ACHN (cell line): ENCODE measurements around the gene MGA.

ENCODE experiments used
- DNase-seq: peaks from one replicate; pipeline ENCODE4 v3.0.0-alpha.2; 2015
- in situ Hi-C: cut with HindIII; loops from 2 replicates; pipeline ENCODE4 v1.10.0; 2017; ENCODE audit warnings: low sequenced_read_pairs, low pct_ligation_motif_present, low pct_unique_long_range_greater_than_20kb

The MGA gene

DNA sequence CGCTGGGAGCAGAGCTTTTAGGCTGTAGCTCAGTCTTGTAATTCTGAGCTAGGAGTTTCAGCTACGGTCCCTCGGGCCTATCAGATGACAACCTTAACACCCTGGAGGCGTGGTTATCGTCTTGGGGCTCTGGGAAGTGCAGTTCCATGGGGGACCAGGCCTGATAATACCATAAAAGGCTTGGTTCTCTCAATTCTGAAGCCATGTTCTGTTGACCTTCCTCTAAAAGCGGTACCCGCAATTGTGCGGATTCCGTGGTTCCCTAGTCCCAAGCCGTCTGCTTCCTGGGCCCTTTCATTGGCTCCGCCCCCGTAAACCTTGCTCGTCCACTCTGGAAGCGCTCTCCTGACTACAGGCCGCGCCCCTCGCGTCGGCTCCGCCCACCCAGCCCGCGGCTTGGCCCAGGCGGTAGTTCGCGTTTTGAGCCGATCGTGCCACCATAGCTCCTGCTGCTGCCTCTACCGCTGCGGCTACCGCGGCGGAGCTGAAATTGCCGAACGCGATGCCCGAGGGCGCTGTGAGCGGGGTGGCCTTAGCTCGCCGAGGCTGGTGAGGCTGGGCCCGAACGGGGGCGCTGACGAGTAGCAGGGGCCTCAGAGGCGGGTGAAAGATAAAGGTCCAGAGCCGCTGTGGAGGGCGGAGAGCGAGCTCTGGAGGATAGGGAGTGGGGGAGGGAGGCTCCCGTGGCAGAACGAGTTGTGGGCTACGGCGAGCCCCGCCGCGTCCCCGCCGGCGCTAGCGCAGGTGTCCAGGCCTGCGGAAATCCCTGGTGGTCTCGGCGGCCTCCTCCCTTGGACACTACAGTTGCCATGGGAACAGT is 114.1 kb downstream of the MGA start, which contains the start of gene MAPKBP1:
Gene MAPKBP1 (plus strand): TSS at position 423 of the 820 bp plus-strand sequence. CDS start 792 bp downstream, outside the sequence.
- in situ Hi-C loops, result no loop called here
- peak; percentile 96 for DNase-seq

DNA sequence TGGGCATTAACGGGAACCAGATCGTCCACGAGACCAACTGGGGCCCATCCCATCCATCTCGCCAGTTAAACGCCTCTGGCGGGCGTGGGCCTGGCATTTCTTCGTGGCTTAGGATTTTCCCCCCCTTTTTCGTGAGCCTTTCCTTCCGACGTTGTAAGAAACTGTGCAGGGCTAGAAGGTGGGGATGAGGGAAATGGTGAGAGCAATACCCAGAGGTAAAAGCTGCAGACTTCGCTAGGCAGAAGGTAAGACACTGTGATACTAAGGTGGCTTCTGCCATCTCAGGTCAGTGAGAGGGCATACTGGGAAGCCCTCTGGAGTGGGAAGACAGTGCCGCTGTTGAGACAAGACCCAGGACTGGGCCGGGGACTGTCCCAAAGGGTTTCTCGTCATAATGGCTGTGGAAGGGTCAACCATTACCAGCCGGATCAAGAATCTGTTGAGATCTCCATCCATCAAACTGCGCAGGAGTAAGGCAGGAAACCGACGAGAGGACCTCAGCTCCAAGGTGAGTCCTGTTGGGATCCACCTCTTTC is 114.7 kb downstream of the MGA start:
- no peak for DNase-seq
- in situ Hi-C loops, result no loop called here

DNA sequence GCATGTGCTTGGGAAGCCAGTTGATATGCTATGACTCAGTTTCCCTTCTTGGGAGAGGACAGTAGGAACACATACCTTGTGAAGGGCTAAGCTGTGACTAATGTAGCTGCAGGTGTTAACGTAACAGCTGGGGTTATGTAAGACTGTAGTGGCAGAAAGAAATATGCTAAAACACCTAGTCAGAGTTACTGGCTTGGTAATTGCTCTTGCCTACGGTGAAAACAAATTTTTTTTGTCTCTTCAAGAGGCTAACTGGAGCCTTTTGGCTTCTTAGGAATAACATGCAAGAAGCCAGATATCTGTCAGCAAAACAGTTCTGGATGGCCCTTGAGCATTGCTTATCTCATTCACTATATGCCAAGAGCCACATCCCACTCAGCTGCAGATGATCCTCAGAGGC is 115.4 kb downstream of the MGA start:
- in situ Hi-C loops, result no loop called here
- no peak for DNase-seq

DNA sequence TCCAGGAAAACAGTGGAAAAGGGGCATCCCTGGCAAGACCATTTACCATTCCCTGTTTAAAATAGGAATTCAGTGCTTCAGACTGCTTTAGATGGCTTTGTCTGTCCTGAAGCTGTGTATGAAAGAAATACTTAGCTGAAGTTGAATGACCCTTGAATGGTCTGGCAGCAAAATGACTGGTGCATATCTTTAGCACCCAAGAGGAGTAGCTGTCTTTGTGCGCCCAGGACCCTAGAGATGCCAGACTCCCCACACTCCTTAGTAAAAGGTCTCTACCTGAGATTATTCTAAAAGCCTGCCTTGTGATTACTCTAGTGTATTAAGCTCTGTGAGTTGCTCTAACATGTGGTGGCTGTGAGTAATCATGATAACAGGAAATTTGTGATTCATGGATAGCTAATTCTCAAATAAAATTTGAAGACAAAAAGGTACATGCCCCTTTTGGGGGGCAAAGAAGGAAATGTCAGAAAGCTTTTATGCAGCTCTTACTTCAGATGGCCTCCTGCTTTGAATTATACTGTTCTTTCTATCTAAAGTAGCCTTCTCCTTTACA is 117.3 kb downstream of the MGA start:
- in situ Hi-C loops, result no loop called here
- no peak for DNase-seq

DNA sequence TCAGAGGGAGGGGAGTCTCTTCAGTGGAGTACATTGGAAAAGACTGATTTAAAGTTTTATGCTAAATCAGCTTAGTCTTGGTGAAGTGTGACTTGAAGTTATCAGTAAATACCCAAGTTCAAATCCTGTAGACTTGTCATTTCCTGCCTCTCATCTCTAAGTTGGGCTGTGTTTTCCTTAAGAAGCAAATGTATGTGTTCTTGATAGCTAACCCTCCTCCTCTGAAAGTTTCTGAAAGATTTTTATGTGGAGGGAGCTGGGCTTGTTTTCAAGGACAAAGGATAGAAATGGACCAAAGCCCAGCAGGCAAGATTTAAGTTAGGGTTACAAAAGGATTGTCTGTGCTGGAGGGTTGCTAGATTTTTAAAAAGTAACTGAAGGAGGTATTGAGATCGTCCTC is 118.3 kb downstream of the MGA start:
- DNase-seq, result no peak
- in situ Hi-C loops, result no loop called here

DNA sequence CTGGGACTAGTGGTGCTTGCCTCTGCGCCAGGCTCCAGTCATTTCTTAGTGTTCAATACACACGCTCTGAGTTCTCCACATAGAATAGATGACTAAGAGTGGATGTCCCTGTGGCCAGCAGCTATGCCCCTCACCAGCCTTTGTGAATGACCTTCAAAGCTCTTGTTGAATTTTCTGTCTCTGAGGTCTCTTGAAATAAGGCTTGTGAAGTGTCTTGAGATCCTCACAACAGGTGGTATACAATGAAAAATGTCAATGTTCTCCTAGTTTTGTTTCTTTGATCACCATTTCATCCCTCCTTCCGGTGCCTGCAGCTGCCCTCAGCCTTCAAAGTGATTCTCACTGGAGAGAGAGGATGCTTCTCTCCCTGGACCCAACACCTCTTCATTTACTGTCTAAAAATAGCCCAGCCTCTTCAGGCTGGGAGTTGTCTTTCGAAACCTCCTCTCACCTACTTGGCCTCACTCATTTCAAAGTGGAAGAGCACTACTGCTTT is 119.5 kb downstream of the MGA start:
- in situ Hi-C loops, result no loop called here

DNA sequence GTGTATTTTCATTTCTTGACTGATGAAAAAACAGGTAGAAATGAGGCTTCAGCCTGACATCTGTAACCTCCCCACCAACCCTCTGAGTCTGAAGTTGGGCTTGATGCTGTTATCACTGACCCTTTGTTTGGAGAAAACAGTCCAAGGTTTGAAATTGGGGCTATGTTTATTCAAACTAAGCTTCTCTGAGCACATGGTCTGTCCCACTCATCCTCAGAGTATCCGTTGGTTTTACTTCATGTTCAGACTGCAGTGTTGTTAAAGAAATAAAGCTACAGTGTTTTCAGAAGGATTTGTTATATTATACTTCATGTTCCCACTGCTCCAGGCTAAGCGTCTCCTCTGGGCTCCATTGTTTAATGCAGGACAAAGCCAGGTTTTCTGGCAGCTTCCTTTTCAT is 120.1 kb downstream of the MGA start:
- no peak for DNase-seq
- in situ Hi-C loops, result no loop called here

More for the DNA sequence above, 119.5 kb downstream of the MGA start:
- DNase-seq, result no peak

DNA sequence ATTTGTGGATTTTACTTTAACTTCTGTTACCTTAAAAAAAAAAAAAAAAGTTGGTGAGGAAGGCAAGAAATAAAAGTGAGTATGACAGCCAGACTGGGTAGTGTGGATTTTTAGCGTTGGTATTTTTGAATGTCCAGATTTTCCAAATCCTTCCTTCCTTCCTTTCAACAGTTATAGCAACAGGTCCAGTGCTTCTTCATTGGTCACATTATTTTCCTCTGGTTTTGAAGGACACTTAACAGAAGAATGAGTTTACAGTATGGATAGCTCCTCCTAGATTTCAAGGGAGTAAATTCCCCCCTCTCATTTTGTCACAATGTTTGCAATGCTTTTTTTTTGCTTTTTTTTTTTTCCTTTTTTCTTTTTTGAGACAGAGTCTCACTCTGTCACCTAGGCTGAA is 120.5 kb downstream of the MGA start:
- in situ Hi-C loops, result no loop called here
- no peak for DNase-seq

DNA sequence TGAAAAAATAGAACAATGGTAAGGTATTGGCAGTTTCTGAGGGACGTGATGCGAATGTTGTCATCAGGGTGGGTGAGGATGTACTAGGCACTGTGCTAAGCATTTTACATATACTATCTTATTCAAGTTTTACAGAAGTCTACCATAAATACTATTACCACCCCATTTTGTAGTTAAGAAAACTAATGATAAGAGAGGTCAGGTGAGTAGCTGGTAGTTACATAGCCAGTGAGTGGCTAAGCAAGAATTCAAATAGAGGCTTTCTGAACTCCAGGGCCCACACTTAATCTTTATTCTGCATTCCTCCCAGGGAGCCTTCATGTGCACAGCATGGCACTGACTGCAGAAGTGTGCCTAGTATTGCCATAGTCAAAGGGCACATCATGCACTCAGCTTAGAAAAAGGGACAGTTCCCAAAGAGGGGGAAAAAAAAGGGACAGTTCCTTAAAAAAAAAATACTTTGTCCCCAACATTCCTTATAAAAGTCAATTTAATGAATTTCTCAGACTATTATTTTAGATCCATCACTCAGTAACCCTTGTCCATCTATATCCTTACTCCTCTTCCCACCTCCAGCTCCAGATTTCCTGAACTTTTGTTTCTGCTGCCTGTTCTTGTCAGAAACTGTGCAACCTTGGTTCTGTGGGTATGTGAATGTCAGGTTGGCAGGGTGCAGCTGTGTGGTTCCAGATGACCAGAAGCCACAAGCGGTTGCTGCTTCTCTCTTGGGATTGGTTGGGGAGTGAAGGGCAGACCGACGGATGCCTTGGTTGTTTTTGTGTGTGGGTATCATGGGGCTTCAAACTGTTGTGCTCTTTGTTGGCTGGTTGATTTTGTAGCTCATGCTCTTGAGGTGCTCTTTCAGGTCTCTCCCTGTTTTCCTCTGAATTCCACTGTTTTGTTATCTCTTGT is 122.4 kb downstream of the MGA start:
- no peak for DNase-seq
- in situ Hi-C loops, result no loop called here

DNA sequence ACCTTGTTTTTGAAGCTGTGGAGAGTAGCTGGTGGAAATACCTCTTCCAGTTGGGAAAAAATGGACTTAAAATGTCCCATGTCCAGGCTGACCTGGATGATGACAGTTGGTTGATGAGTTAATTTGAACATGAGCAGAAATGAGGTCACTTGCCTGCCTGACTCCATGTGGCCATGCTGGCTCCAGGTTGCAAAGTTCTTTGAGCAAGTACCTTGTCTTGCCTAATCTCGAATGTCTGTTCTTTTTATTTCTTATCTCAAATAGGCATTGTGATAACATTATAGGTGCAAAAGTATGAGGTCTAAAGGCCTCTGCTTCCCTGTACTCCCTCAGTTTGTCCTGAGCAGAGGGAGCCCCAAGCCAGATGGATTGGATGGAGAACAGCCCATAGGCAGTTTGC is 123.1 kb downstream of the MGA start:
- in situ Hi-C loops, result no loop called here
- no peak for DNase-seq

DNA sequence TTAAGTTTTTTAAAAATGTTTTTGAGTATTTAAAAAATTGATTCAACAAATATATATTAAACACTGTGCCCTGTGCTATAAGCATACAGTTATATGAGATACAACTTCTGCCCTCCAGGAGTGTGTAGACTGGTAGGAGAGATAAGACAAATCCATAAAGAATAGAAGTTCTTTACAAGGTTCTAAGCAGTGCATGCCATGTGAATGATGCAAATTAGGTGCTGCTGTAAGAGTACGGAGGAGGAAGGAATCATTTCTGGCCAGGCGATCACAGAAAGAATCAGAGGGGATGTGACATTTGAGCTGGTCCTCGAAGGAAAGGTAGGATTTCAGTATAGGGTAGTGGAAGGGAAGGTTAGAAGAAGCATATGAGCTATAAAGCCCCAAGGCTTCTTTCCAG is 128.1 kb downstream of the MGA start:
- no peak for DNase-seq
- in situ Hi-C loops, result no loop called here

DNA sequence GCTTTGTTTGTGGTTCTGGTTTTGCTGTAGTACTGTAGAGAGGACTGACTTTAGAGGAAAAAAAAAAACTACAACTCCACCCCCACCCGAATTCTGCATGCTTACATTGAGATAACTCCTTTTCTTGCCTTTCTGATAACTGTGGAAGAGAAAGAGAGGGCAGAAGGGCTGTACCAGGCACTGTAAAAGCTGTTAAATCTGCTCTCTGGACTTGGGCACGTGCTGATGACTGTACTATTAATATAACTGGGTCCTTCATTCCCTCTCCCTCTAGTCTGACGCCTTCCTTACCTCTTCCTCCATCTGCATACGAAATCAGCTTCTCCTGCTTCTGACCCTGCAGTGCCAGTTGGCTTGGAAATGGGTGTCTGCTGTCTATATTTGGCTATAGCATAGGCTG is 129.0 kb downstream of the MGA start:
- in situ Hi-C loops, result no loop called here
- no peak for DNase-seq

DNA sequence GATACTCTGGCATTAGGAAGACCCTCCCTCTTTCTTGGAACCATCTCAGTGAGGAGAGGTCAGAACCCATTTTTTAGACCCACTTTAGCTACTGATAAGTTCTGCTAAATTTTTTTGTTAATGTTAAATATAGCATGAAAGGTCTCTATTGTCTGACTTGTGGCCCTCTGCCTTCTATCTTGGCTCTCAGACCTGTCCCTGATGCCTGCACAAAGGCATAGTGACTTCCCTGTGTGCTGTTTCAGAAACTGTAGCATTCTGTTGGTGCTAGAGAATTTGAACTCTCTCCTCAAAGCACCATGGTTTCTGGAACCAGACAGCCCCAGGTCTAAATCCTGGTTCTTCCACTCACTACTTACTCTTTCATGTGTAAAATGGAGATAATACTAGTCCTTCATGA is 129.5 kb downstream of the MGA start:
- in situ Hi-C loops, result no loop called here
- no peak for DNase-seq

DNA sequence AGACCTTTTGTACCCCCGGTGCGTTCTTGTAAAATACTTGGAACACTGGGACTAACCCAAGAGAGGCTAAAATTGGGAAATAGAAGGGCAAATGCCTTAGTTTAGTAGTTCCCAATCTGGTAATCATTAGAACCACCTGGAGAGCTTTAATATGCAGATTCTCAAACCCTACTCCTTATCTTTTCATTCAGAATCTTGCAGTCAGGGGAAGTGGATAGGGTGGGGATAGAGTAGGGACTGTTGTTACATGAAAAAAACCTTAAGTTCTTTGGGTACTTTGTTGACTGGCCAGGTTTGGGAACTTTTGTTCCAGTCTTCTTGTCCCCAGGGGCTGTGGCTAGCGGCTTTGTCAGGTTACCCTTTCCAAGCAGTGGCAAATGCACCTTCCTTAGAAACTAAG is 130.0 kb downstream of the MGA start:
- DNase-seq, result no peak
- in situ Hi-C loops, result no loop called here

DNA sequence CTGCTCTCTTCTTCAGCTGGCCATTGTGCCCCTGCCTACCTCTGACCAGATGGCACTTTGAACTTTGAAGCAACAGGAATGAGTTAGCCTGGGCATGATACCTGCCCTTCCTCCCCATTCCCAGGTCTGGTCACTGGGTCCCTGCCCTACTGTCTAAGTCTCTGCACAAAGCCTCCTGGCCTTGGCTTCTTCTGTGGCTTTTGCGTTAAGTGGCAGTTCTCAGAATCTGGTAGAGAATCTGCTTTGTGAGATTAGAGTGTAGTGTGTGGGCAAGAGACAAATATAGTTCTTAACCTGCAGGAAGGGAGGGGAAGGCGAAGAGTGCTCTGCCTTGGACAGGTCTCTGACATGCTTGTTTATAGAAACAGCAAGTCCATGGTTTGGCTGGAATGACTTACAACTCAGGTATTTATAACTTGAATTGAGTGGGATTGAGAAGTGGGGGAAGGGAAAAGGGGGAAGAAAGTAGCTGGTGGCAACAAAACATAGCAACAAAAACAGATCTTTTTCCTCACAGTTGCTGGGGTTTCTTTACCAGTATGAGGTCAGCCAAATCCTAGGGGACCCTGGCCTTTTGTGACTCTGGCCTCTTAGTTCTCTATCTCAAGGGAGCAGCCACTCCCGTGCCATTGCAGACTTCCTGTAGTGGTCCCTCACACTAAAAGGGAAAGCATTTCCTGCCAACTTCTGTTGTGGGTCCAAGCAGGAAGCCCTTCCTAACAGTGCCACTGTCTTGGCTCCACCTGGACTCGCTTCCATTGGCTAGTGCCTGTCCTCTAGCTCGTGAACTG is 130.7 kb downstream of the MGA start:
- in situ Hi-C loops, result no loop called here
- DNase-seq, result peak; percentile 13

DNA sequence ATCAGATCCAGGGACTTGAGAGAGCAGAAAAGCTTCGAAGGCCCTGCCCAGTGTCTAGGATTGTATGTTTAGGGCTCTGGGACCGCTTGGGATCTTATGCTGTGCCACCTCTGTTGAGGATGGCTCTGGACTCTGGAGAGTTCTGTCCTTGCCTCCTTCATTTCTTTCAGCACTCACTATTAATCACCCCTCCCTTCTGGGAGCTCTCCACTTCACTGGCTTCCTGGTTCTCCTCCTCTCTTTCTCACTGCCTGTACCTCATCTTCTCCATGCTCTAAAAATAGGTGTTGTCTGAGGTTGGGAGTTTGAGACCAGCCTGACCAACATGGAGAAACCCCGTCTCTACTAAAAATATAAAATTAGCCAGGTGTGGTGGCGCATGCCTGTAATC is 131.3 kb downstream of the MGA start:
- in situ Hi-C loops, result no loop called here
- no peak for DNase-seq

DNA sequence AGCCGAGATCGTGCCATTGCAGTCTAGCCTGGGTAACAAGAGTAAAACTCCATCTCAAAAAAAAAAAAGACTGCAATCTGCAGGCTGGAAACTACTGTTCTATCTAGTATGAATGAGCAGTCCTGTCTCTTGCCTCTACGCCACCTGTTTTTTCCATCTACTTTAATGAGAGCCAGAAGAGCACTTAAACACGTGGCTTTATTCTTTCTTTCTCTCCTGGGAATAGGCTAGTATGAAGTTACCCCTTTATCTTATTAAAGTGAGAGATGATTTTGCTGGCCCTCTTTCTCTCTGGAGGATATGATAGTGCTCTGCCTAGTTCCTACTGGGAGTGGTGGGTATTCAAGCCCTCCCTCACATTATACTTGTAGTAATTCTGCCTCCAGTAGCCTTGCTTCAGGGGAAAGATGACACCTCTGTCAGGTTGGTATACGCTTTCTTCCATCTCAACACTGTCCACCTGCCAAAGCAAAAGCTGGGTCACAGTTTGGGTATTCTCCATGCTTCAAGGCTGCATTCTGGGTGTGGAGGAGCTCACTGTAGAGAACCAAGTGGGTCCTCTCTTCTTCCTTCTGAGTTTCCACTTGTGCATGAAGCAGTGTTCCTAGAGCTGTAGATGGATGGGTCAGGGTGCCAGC is 131.9 kb downstream of the MGA start:
- no peak for DNase-seq
- in situ Hi-C loops, result no loop called here

DNA sequence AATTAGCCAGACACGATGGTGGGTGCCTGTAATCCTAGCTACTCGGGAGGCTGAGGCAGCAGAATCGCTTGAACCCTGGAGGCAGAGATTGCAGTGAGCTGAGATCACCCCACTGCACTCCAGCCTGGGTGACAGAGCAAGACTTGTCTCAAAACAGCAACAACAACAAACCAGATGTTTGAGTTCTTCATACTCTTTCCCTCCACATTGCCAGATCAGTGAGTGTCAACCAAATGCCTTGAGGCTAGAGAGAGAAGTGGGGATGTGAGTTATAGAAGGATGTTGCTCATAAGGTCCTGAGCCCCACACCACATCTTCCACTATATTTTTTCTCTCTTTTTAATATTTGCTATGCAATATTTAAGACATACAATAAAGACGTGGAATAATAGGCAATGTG is 133.9 kb downstream of the MGA start:
- DNase-seq, result no peak
- in situ Hi-C loops, result no loop called here
